HCT116 (cell line): ENCODE data around the gene CPNE4. TPM values are rescaled to one million over a fixed set of nuclear protein-coding genes. Genes with fewer than 3 reads are reported as not detected.

Source experiments
- ATAC-seq: fragments of 200-7000 bp; cut with Tn5 transposase; 2 replicates; pipeline ENCODE4 v1.9.1; 2020; ENCODE audit warnings: mild to moderate bottlenecking, moderate library complexity
- BruUV-seq: library from RNA; stranded (reverse); fragments of 400-500 nt; replicated peaks from 2 replicates; lab custom pipeline; 2021; lab: Mats Ljungman, UMichigan
- CTCF ChIA-PET: fragments of 300-600 bp; sonication (Branson Sonifier 250); formaldehyde crosslinking; loops from one replicate; lab custom pipeline; 2021; ENCODE audit warnings: antibody characterized with exemption; lab: Charles Lee
- POLR2A ChIA-PET: fragments of 300-600, 350-600 bp; sonication (Branson Sonifier 250); formaldehyde crosslinking; loops from one replicate; lab custom pipeline; 2021; ENCODE audit warnings: antibody characterized with exemption; lab: Charles Lee
- RAD21 ChIA-PET, 2 experiments: fragments of 300-600 bp; sonication (Branson Sonifier 250); formaldehyde crosslinking; loops; one replicate each; lab custom pipeline; 2023; ENCODE audit warnings: low total read pairs in 2 of 2; ENCODE audit not compliant: uncharacterized antibody in 2 of 2, unreplicated experiment in 2 of 2, low non-redundant PET in 1 of 2; lab: Charles Lee
- DNase-seq: peaks from one replicate; pipeline ENCODE4 v3.0.0-alpha.2; 2010; ENCODE audit warnings: low read depth, low spot score
- H2AFZ ChIP-seq: fragments of 200-600 bp; shearing (Covaris generic), sonication (generic); 2 replicates; pipeline ENCODE4 v1.6.1; 2017; ENCODE audit warnings: low read depth, mixed run types, mixed read lengths, antibody characterized with exemption, low read length; ENCODE audit not compliant: poor library complexity, severe bottlenecking
- H3K27ac ChIP-seq: 2 replicates; pipeline ENCODE4 v1.5.1; 2012; ENCODE audit warnings: low read depth, low read length
- H3K27me3 ChIP-seq: fragments of 200-600 bp; sonication (generic); 2 replicates; pipeline ENCODE4 v1.6.1; 2016; ENCODE audit warnings: mixed run types, low read length, mixed read lengths; ENCODE audit not compliant: insufficient read depth
- H3K36me3 ChIP-seq, 2 experiments: fragments of 200-500 bp in 1 of 2; fragments of 200-600 bp in 1 of 2; sonication (Bioruptor generic) in 1 of 2; sonication (generic) in 1 of 2; 2 replicates each; pipeline versions ENCODE4 v1.5.1 to v1.6.1; 2014 to 2016; ENCODE audit warnings: low read length in 2 of 2, inconsistent platforms in 1 of 2, mixed read lengths in 1 of 2, mixed run types in 1 of 2; ENCODE audit not compliant: insufficient read depth in 2 of 2, control insufficient read depth in 1 of 2
- H3K4me1 ChIP-seq, 2 experiments: fragments of 200-600 bp in 1 of 2; sonication (generic) in 1 of 2; 2 replicates each; pipeline versions ENCODE4 v1.5.1 to v1.6.1; 2012 to 2017; ENCODE audit warnings: low read length in 2 of 2, inconsistent platforms in 1 of 2, mild to moderate bottlenecking in 1 of 2, mixed read lengths in 1 of 2, mixed run types in 1 of 2, moderate library complexity in 1 of 2; ENCODE audit not compliant: insufficient read depth in 2 of 2, control insufficient read depth in 1 of 2
- H3K4me2 ChIP-seq: fragments of 200-600 bp; sonication (generic); 2 replicates; pipeline ENCODE4 v1.6.1; 2017; ENCODE audit warnings: mixed run types, low read length, mixed read lengths
- H3K4me3 ChIP-seq, 2 experiments: fragments of 200-600 bp in 1 of 2; sonication (generic) in 1 of 2; replicated peaks in 1 of 2; 2 replicates each; pipeline ENCODE4 v1.5.1; 2011 to 2016; ENCODE audit warnings: low read length in 2 of 2, control low read depth in 1 of 2, low read depth in 1 of 2, mild to moderate bottlenecking in 1 of 2, mixed read lengths in 1 of 2, mixed run types in 1 of 2
- H3K79me2 ChIP-seq: fragments of 200-600 bp; sonication (generic); 2 replicates; pipeline ENCODE4 v1.6.1; 2017; ENCODE audit warnings: mild to moderate bottlenecking, mixed run types, low read length, moderate library complexity, mixed read lengths; ENCODE audit not compliant: insufficient read depth
- H3K9ac ChIP-seq: fragments of 200-600 bp; sonication (generic); 2 replicates; pipeline ENCODE4 v1.6.1; 2016; ENCODE audit warnings: low read length, mixed read lengths
- H3K9me2 ChIP-seq: fragments of 200-600 bp; sonication (generic), shearing (Covaris generic); 2 replicates; pipeline ENCODE4 v1.6.1; 2017; ENCODE audit warnings: mixed run types, mild to moderate bottlenecking, moderate library complexity; ENCODE audit not compliant: insufficient read depth
- H3K9me3 ChIP-seq, 2 experiments: fragments of 200-500 bp in 1 of 2; fragments of 200-600 bp in 1 of 2; sonication (Bioruptor generic) in 1 of 2; sonication (generic) in 1 of 2; 2 replicates each; pipeline ENCODE4 v1.6.1; 2014 to 2017; ENCODE audit warnings: low read length in 2 of 2, mixed read lengths in 2 of 2, inconsistent platforms in 1 of 2, low read depth in 1 of 2, mild to moderate bottlenecking in 1 of 2, mixed run types in 1 of 2, moderate library complexity in 1 of 2; ENCODE audit not compliant: control insufficient read depth in 1 of 2, insufficient read depth in 1 of 2
- H4K20me1 ChIP-seq: fragments of 200-600 bp; sonication (generic), shearing (Covaris generic); 2 replicates; pipeline ENCODE4 v1.6.1; 2017; ENCODE audit warnings: mixed run types, mild to moderate bottlenecking, moderate library complexity; ENCODE audit not compliant: insufficient read depth
- CBX3 ChIP-seq: IDR thresholded peaks from 2 replicates; pipeline ENCODE4 v1.6.1; 2012; ENCODE audit warnings: low read depth
- EGR1 ChIP-seq: IDR thresholded peaks from 2 replicates; pipeline ENCODE4 v1.6.1; 2012; ENCODE audit warnings: low read depth
- ELF1 ChIP-seq: IDR thresholded peaks from 2 replicates; pipeline ENCODE4 v1.6.1; 2012; ENCODE audit warnings: low read depth, borderline replicate concordance
- EZH2 ChIP-seq: fragments of 200-600 bp; sonication (generic); IDR thresholded peaks from 2 replicates; pipeline ENCODE4 v1.6.1; 2017; ENCODE audit warnings: antibody characterized with exemption, mixed run types
- FOSL1 ChIP-seq: IDR thresholded peaks from 2 replicates; pipeline ENCODE4 v1.6.1; 2012; ENCODE audit warnings: low read depth
- MAX ChIP-seq: IDR thresholded peaks from 2 replicates; pipeline ENCODE4 v1.6.1; 2012
- POLR2AphosphoS5 ChIP-seq: IDR thresholded peaks from 2 replicates; pipeline ENCODE4 v1.6.1; 2011; ENCODE audit warnings: mild to moderate bottlenecking, low read depth, low read length, moderate library complexity
- RAD21 ChIP-seq: IDR thresholded peaks from 2 replicates; pipeline ENCODE4 v1.6.1; 2012; ENCODE audit warnings: low read depth, mild to moderate bottlenecking
- SIN3A ChIP-seq: IDR thresholded peaks from 2 replicates; pipeline ENCODE4 v1.6.1; 2012; ENCODE audit warnings: low read depth
- SRF ChIP-seq: IDR thresholded peaks from 2 replicates; pipeline ENCODE4 v1.6.1; 2012; ENCODE audit warnings: low read depth
- TCF7L2 ChIP-seq: IDR thresholded peaks from 2 replicates; pipeline ENCODE4 v1.7.0; 2011; ENCODE audit warnings: borderline replicate concordance, inconsistent platforms; ENCODE audit not compliant: insufficient read depth, insufficient read length; ENCODE audit errors: extremely low read depth
- YY1 ChIP-seq: IDR thresholded peaks from 2 replicates; pipeline ENCODE4 v1.6.1; 2011; ENCODE audit warnings: low read length, low read depth, moderate library complexity, mild to moderate bottlenecking; ENCODE audit not compliant: insufficient replicate concordance; ENCODE audit errors: extremely low read depth
- ZNF274 ChIP-seq: fragments of 200-500 bp; sonication (Bioruptor generic); IDR thresholded peaks from 2 replicates; pipeline ENCODE4 v1.6.1; 2014; ENCODE audit warnings: mild to moderate bottlenecking, low read depth, low read length, inconsistent platforms
- intact Hi-C: fragments of 100-400 bp; cut with micrococcal nuclease; formaldehyde crosslinking; loops from 2 replicates; pipeline ENCODE4 v1.10.0; 2022
- total RNA-seq: library from RNA; stranded (reverse); gene quantifications from one replicate; pipeline ENCODE4 v1.2.1, GENCODE V29; 2021; ENCODE audit not compliant: unreplicated experiment
- TF ChIP-seq, protein P1 (sequence below): IDR thresholded peaks from 2 replicates; pipeline ENCODE4 v1.6.1; 2012; ENCODE audit warnings: low read depth
- TF ChIP-seq, protein P2 (sequence below): IDR thresholded peaks from 2 replicates; pipeline ENCODE4 v1.6.1; 2011; ENCODE audit warnings: mild to moderate bottlenecking, low read length, moderate library complexity; ENCODE audit not compliant: insufficient replicate concordance; ENCODE audit errors: extremely low read depth
- TF ChIP-seq, protein P3 (sequence below): IDR thresholded peaks from 2 replicates; pipeline ENCODE4 v1.6.1; 2012

CPNE4 gene
- total RNA-seq, 1 experiment from 2014 or later: not detected

- TF ChIP-seq, protein P1, sequence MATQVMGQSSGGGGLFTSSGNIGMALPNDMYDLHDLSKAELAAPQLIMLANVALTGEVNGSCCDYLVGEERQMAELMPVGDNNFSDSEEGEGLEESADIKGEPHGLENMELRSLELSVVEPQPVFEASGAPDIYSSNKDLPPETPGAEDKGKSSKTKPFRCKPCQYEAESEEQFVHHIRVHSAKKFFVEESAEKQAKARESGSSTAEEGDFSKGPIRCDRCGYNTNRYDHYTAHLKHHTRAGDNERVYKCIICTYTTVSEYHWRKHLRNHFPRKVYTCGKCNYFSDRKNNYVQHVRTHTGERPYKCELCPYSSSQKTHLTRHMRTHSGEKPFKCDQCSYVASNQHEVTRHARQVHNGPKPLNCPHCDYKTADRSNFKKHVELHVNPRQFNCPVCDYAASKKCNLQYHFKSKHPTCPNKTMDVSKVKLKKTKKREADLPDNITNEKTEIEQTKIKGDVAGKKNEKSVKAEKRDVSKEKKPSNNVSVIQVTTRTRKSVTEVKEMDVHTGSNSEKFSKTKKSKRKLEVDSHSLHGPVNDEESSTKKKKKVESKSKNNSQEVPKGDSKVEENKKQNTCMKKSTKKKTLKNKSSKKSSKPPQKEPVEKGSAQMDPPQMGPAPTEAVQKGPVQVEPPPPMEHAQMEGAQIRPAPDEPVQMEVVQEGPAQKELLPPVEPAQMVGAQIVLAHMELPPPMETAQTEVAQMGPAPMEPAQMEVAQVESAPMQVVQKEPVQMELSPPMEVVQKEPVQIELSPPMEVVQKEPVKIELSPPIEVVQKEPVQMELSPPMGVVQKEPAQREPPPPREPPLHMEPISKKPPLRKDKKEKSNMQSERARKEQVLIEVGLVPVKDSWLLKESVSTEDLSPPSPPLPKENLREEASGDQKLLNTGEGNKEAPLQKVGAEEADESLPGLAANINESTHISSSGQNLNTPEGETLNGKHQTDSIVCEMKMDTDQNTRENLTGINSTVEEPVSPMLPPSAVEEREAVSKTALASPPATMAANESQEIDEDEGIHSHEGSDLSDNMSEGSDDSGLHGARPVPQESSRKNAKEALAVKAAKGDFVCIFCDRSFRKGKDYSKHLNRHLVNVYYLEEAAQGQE: no peak
Observed at GRCh38 chr3:131981323-131981722, 53.5 kb downstream of the CPNE4 start (continued).

GRCh38 chr3:131976448-131976847, 58.4 kb downstream of the CPNE4 start:
- no peaks in the 10 kb centered on the region for H3K36me3 ChIP-seq
- intact Hi-C loops: no loop called here
- ChIA-PET POLR2A (no interaction called here), RAD21 (no interaction called here), CTCF (no interaction called here)
- BruUV-seq: no TSS peak
- H2AFZ ChIP-seq: no peak overlapping the region
- H3K4me2 ChIP-seq: no peak overlapping the region
- H3K4me3 ChIP-seq: no peak overlapping the region
- no peak overlapping the region for H3K9ac ChIP-seq
- H3K4me1 ChIP-seq: no peaks in the 10 kb centered on the region
- H3K27ac ChIP-seq: no peak overlapping the region
- DNase-seq (no peak), ATAC-seq (no peak)
- no peaks in the 10 kb centered on the region for H3K9me2 ChIP-seq
- H3K27me3 ChIP-seq: no peaks in the 10 kb centered on the region; the same call in 1 of the 2 replicates
- H3K79me2 ChIP-seq: no peaks in the 10 kb centered on the region
- H4K20me1 ChIP-seq: no peaks in the 10 kb centered on the region
- no peaks in the 10 kb centered on the region for H3K9me3 ChIP-seq
- no peak for TF ChIP-seq RAD21
- TF ChIP-seq, protein P2, sequence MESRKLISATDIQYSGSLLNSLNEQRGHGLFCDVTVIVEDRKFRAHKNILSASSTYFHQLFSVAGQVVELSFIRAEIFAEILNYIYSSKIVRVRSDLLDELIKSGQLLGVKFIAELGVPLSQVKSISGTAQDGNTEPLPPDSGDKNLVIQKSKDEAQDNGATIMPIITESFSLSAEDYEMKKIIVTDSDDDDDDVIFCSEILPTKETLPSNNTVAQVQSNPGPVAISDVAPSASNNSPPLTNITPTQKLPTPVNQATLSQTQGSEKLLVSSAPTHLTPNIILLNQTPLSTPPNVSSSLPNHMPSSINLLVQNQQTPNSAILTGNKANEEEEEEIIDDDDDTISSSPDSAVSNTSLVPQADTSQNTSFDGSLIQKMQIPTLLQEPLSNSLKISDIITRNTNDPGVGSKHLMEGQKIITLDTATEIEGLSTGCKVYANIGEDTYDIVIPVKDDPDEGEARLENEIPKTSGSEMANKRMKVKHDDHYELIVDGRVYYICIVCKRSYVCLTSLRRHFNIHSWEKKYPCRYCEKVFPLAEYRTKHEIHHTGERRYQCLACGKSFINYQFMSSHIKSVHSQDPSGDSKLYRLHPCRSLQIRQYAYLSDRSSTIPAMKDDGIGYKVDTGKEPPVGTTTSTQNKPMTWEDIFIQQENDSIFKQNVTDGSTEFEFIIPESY: no peak
- TF ChIP-seq, protein P1: no peak
- TF ChIP-seq EZH2: no peak
- no peak for TF ChIP-seq EGR1
- TF ChIP-seq YY1: no peak
- no peak for TF ChIP-seq MAX
- TF ChIP-seq CBX3: no peak
- no peak for TF ChIP-seq SRF
- TF ChIP-seq TCF7L2: no peak
- no peak for TF ChIP-seq FOSL1
- no peak for TF ChIP-seq SIN3A
- no peak for TF ChIP-seq ZNF274
- TF ChIP-seq, protein P3, sequence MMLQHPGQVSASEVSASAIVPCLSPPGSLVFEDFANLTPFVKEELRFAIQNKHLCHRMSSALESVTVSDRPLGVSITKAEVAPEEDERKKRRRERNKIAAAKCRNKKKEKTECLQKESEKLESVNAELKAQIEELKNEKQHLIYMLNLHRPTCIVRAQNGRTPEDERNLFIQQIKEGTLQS: no peak
- TF ChIP-seq ELF1: no peak
- TF ChIP-seq POLR2AphosphoS5: no peak
